Keratinocyte (primary cell): ENCODE data around the gene REELD1. TPM values are rescaled to one million over a fixed set of nuclear protein-coding genes. Genes with fewer than 3 reads are reported as not detected.
A peak's percentile ranks its signal among the peaks of the same experiment; 100 is the strongest.

Experiments used
- DNase-seq: peaks from one replicate; pipeline ENCODE4 v3.0.0-alpha.2; 2011; ENCODE audit warnings: low read depth, missing footprints, low spot score
- FAIRE-seq: peaks from 2 replicates; lab custom pipeline; 2011; peaks lifted over from hg19 to GRCh38; lab: Jason Lieb, UNC
- H2AFZ ChIP-seq: 2 replicates; pipeline ENCODE4 v1.6.0; 2012; ENCODE audit warnings: low read length, control low read depth, inconsistent platforms; ENCODE audit not compliant: control insufficient read depth
- H3K27ac ChIP-seq: 2 replicates; pipeline ENCODE4 v1.5.1; 2011; ENCODE audit warnings: low read length; ENCODE audit not compliant: control insufficient read depth, insufficient read depth
- H3K27me3 ChIP-seq: 3 replicates; pipeline ENCODE4 v1.6.0; 2011; ENCODE audit warnings: low read length; ENCODE audit not compliant: control insufficient read depth, insufficient read depth; ENCODE audit errors: extremely low read depth
- H3K36me3 ChIP-seq, 2 experiments: 2 replicates in 1 of 2; 3 replicates in 1 of 2; pipeline ENCODE4 v1.5.1; 2011; ENCODE audit warnings: low read length in 2 of 2, mild to moderate bottlenecking in 1 of 2; ENCODE audit not compliant: control insufficient read depth in 2 of 2, insufficient read depth in 2 of 2; ENCODE audit errors: extremely low read depth in 1 of 2
- H3K4me1 ChIP-seq: 3 replicates; pipeline ENCODE4 v1.5.1; 2011; ENCODE audit warnings: low read length; ENCODE audit not compliant: control insufficient read depth, insufficient read depth; ENCODE audit errors: extremely low read depth
- H3K4me2 ChIP-seq: 3 replicates; pipeline ENCODE4 v1.6.0; 2011; ENCODE audit warnings: low read depth, low read length; ENCODE audit not compliant: control insufficient read depth, insufficient read depth; ENCODE audit errors: extremely low read depth
- H3K4me3 ChIP-seq, 3 experiments: fragments of 200-600 bp in 1 of 3; sonication (generic) in 1 of 3; 2 replicates in 2 of 3; 3 replicates in 1 of 3; pipeline ENCODE4 v1.5.1; 2011 to 2016; ENCODE audit warnings: low read length in 3 of 3, mild to moderate bottlenecking in 3 of 3, control low read depth in 2 of 3, inconsistent platforms in 1 of 3, low read depth in 1 of 3, mixed read lengths in 1 of 3, mixed run types in 1 of 3, moderate library complexity in 1 of 3; ENCODE audit not compliant: control insufficient read depth in 2 of 3, insufficient read depth in 2 of 3; ENCODE audit errors: extremely low read depth in 1 of 3
- H3K79me2 ChIP-seq: 2 replicates; pipeline ENCODE4 v1.6.0; 2012; ENCODE audit warnings: low read length; ENCODE audit not compliant: control insufficient read depth, insufficient read depth
- H3K9ac ChIP-seq: 3 replicates; pipeline ENCODE4 v1.6.0; 2011; ENCODE audit warnings: low read length; ENCODE audit not compliant: control insufficient read depth, insufficient read depth; ENCODE audit errors: extremely low read depth
- H3K9me1 ChIP-seq: 3 replicates; pipeline ENCODE4 v1.6.0; 2011; ENCODE audit warnings: low read length; ENCODE audit not compliant: control insufficient read depth, insufficient read depth; ENCODE audit errors: extremely low read depth
- H3K9me3 ChIP-seq: 2 replicates; pipeline ENCODE4 v1.5.1; 2012; ENCODE audit warnings: low read depth, low read length; ENCODE audit not compliant: control insufficient read depth
- H4K20me1 ChIP-seq: 3 replicates; pipeline ENCODE4 v1.6.0; 2011; ENCODE audit warnings: low read length; ENCODE audit not compliant: control insufficient read depth, insufficient read depth; ENCODE audit errors: extremely low read depth
- EZH2 ChIP-seq: IDR thresholded peaks from one replicate; pipeline ENCODE4 v1.6.1; 2012; ENCODE audit warnings: inconsistent platforms, mild to moderate bottlenecking, low read length, moderate library complexity
- dilution Hi-C: fragments of 300-500 bp; cut with MboI; formaldehyde crosslinking; loops from one replicate; pipeline ENCODE4 v1.7.0; 2020; ENCODE audit warnings: low sequenced_read_pairs; ENCODE audit not compliant: extremely low pct_ligation_motif_present
- polyA plus RNA-seq, 5 experiments: library from polyadenylated mRNA; depleted of rRNA in 3 of 5; stranded (reverse) in 3 of 5; stranded (forward) in 1 of 5; unstranded in 1 of 5; fragments of >200 nt; gene quantifications; 1 replicate in 1 of 5; 2 replicates in 3 of 5; 3 replicates in 1 of 5; pipeline versions ENCODE4 v1.2.1 to v1.2.3, GENCODE V29; 2011 to 2012; ENCODE audit warnings: missing spikeins in 2 of 5, low read depth in 1 of 5, low replicate concordance in 1 of 5
- TF ChIP-seq, protein P1 (sequence below), 3 experiments: IDR thresholded peaks in 1 of 3; conservative IDR thresholded peaks in 1 of 3; optimal IDR thresholded peaks in 1 of 3; 2 replicates in 2 of 3; 3 replicates in 1 of 3; pipeline versions ENCODE3 to v1.5.1; 2011; ENCODE audit warnings: low read length in 3 of 3, mild to moderate bottlenecking in 3 of 3, moderate library complexity in 2 of 3, control low read depth in 1 of 3, inconsistent platforms in 1 of 3; ENCODE audit not compliant: insufficient read depth in 2 of 3; ENCODE audit errors: extremely low read depth in 1 of 3

REELD1 gene
- polyA plus RNA-seq, 1 donor (not counting 4 experiments of a cell fraction or from before 2014, with no cell fraction given): not detected

DNA sequence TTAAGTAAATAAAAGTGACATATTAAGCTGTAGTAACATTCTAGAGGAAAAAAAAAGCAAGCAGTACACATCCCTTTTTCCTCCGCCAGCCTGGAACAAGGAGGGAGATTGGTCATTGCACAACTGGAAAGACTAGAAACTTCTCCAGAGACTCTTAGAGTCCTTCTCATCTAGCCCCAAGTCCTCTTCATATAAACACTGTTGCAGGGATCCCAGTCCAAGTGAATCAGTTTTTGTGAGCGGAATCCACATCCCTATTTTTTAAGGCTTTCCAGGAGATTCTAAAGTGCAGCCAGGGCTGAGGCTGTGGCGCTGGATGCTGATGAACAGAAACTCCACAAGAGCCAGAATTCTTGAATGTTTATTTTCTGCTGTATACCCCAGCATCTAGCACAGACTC is 23.8 kb downstream of the REELD1 start:
- Histone ChIP-seq H3K4me1 (peaks cover 15% of the 10 kb centered on the region), H3K9me1 (no peaks in the 10 kb centered on the region), H3K36me3 (no peaks in the 10 kb centered on the region), H3K27me3 (no peaks in the 10 kb centered on the region), H3K4me2 (no peak overlapping the region), H3K27ac (no peak overlapping the region), H2AFZ (no peak overlapping the region), H3K9ac (no peak overlapping the region), H4K20me1 (no peaks in the 10 kb centered on the region), H3K79me2 (no peaks in the 10 kb centered on the region), H3K9me3 (no peaks in the 10 kb centered on the region), H3K4me3 (no peak overlapping the region)
- dilution Hi-C loops: no loop called here
- FAIRE-seq: no peak
- no peak for DNase-seq
- TF ChIP-seq, protein P1, sequence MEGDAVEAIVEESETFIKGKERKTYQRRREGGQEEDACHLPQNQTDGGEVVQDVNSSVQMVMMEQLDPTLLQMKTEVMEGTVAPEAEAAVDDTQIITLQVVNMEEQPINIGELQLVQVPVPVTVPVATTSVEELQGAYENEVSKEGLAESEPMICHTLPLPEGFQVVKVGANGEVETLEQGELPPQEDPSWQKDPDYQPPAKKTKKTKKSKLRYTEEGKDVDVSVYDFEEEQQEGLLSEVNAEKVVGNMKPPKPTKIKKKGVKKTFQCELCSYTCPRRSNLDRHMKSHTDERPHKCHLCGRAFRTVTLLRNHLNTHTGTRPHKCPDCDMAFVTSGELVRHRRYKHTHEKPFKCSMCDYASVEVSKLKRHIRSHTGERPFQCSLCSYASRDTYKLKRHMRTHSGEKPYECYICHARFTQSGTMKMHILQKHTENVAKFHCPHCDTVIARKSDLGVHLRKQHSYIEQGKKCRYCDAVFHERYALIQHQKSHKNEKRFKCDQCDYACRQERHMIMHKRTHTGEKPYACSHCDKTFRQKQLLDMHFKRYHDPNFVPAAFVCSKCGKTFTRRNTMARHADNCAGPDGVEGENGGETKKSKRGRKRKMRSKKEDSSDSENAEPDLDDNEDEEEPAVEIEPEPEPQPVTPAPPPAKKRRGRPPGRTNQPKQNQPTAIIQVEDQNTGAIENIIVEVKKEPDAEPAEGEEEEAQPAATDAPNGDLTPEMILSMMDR (optimal IDR thresholded peaks at IDR 0.05 in 1 of 3, IDR thresholded peaks at IDR 0.05 in 1 of 3, conservative IDR thresholded peaks at IDR 0.05 in 1 of 3; ENCODE audit: extremely low read depth in 1 of 3, insufficient read depth in 2 of 3, low read length in 3 of 3): no peak

DNA sequence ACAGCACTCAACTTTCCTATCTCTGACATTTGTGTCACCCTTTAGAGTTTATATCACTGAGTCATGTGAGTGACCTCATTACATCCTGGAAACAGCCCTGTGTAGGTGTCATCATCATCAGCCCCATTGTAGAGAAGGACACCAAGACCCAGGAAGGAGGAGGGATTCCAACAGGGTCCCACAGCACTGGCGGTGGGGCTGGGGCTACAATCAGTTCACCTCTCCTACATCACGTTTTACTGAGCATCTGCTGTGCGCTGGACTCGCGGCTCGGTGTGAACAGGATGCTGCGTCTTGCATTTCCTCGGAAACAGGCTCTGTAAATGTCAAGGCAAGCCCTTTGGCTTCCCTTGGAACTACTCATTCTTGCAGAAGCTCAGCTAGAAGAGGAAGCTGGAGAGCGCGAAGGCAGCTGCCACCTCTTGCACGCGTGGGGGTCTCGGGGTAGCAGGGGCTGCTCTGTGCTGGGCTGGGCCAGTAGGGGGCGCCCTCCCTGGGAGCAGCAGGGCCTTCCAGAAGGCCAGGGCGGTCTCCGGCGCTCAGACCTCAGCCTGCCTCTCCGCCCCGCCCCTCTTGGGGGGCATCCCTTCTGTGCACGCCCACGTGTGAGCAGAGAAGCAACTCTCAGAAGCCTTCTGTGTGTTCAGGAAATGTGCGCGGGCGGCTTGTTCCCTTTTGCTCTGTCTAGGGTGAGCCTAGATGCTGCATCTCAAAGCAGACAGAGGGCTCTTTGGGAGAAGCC is 29.0 kb downstream of the REELD1 start:
- H3K4me1 ChIP-seq: peaks cover 15% of the 10 kb centered on the region
- H3K27me3 ChIP-seq: no peaks in the 10 kb centered on the region
- H3K79me2 ChIP-seq: no peaks in the 10 kb centered on the region
- no peaks in the 10 kb centered on the region for H3K9me3 ChIP-seq
- no peaks in the 10 kb centered on the region for H3K9me1 ChIP-seq
- no peak overlapping the region for H3K4me2 ChIP-seq
- H3K36me3 ChIP-seq: no peaks in the 10 kb centered on the region
- H3K27ac ChIP-seq: no peak overlapping the region
- H3K4me3 ChIP-seq: no peak overlapping the region
- DNase-seq: no peak
- FAIRE-seq: no peak
- H4K20me1 ChIP-seq: no peaks in the 10 kb centered on the region
- dilution Hi-C loops: no loop called here
- no peak overlapping the region for H2AFZ ChIP-seq
- H3K9ac ChIP-seq: no peak overlapping the region
- TF ChIP-seq, protein P1 (optimal IDR thresholded peaks at IDR 0.05 in 1 of 3, IDR thresholded peaks at IDR 0.05 in 1 of 3, conservative IDR thresholded peaks at IDR 0.05 in 1 of 3; ENCODE audit: extremely low read depth in 1 of 3, insufficient read depth in 2 of 3, low read length in 3 of 3): peak; percentile 35 to 64 (median 59)
- TF ChIP-seq EZH2: no peak
